Activated CD4-positive, alpha-beta T cell treated with anti-CD3 and anti-CD28 coated beads for 48 hours (primary cell): ENCODE data around the gene RNF167.
A peak's percentile ranks its signal among the peaks of the same experiment; 100 is the strongest.

Experiments
- DNase-seq: peaks from one replicate; pipeline ENCODE4 v3.0.0-alpha.2; 2020

The RNF167 gene

GRCh38 chr17:4958102-4958501, 18.0 kb downstream of the RNF167 start:
- DNase-seq, result no peak

- no peak for DNase-seq
These were observed 19.3 kb downstream of the RNF167 start for GRCh38 chr17:4959261-4959965.

DNA sequence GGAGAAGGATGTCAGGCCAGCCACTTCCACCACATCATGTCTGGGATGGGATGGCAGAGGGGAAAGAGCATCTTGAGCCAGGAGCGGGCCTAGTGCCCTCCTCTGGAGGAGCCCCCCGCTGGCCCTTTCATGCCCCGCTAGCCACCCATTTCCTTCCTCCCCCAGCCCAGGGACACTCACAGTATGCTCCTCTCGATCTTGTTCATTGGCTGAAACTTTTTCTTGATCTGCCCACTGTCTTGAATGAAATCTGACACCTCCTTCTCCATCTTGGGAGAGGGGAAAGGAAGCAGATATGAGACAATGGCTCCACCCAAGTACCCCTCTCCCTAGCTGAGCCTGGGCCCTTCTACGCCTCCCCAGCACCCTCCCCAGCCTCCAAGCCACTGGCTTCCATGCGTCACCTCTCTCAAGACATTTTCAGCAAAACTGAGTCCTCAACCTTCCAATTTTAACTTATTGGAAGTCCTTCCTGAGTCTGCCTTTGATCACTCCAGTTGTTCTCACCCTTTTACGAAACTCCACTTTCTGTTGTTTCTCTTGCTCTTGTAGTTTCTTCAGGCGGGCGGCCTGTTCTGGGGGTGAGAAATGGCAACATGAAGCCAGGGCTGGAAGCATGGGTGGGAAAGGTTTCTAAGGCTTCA, 20.3 kb downstream of the RNF167 start:
- no peak for DNase-seq

DNA sequence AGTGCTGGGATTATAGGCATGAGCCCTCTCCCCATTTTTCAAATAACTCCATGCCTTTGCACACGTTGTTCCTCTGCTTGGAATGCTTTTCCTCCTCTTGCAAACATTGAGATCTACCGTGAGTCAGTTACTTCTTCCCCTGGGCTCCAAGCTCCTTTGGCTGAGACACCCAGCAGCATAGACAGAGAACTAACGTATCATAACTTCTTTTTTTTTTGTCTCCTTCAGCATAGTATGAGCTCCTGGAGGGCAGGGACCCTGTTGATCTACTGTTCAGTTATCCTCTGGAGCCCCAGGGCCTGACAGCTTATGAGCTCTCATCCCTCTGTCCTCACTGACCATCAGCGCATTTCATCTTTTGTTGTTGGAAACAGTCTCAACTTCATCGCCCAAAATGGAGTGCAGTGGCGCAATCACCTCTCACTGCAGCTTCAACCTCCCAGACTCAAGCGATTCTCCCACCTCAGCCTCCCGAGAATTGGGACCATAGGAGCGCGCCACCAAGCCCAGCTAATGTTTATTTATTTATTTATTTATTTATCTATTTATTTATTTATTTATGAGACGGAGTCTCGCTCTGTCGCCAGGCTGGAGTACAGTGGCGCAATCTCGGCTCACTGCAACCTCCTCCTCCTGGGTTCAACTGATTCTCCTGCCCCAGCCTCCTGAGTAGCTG, 25.4 kb downstream of the RNF167 start:
- no peak for DNase-seq

GRCh38 chr17:4966844-4967538, 26.9 kb downstream of the RNF167 start:
- DNase-seq, result peak; percentile 92

DNA sequence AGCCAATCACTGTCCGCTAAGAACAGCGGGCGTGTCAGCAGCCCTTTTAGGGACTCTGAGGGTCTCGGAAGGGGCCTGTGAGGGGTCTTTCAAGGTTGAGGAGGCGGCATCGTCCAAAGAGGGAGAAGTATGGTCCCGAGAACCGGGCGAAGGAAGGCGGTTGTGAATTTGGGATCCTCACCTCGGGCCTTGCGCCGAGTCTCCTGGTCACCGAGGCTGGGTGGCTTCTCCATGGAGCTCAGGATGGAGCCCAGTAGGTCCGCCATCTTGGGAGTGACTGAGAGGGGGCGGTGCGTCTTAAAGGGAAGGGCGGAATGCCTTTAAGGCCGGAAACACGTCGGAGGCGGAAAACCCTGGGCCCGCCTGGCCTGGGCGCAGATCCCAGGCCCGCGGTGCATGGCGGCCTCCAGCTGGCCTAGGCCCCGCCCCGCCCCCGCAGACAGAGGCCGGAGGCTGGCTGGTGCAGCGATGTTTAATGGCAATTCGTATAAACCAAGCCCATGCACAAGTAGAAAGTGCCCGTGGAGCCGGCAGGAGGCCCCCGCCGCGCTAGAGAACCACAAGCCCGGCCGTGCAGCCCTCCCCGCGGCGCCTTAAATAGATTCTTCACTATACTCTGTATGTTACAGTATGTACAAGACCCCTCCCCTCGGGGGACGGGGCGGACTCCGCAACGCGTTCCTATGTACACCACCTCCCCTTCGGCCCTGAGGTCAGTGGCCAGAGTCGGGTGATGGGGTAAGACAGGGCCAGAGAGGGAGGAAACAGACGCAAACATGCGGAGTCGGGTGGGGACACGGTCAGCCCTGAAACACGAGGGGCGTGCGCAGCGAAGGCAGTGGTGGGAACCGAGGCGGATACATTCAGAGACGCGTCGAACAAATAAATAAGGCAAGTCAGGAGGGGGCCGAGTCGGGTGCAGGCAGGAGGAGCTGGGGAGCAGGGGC, 27.7 kb downstream of the RNF167 start, which contains the start of gene SPAG7:
Gene SPAG7 (minus strand): TSS at position 279 of the 947 bp plus-strand sequence. CDS start 13 bp downstream, at position 266.
- peak; percentile 94 for DNase-seq

DNA sequence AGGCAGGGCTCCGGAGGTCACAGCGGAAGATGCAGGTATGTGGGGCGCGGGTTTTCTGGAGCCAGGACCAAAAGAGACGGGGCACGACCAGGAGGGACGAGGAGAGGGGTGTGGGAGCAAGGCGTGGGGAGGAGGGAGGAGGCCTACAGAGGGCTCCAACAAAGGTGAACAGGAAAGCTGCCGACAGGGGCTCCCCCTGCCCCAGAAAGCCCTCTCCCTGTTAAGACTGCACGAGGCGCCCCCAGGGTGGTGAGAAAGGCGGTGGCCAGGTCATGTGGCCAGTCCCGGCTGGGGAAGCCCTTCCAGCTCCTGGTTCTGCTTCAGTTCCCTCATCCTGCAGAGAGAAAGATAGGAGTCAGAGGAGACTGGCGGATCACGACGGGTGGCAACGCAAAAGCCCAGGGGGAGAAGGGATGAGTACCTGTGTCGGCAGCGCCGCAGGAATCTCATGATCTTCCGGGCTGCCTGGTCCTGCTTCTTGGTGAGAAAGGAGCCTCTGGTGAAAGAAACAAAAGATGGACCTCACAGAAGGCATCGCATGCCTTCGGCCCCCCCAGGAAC, 28.5 kb downstream of the RNF167 start:
- peak; percentile 60 for DNase-seq

DNA sequence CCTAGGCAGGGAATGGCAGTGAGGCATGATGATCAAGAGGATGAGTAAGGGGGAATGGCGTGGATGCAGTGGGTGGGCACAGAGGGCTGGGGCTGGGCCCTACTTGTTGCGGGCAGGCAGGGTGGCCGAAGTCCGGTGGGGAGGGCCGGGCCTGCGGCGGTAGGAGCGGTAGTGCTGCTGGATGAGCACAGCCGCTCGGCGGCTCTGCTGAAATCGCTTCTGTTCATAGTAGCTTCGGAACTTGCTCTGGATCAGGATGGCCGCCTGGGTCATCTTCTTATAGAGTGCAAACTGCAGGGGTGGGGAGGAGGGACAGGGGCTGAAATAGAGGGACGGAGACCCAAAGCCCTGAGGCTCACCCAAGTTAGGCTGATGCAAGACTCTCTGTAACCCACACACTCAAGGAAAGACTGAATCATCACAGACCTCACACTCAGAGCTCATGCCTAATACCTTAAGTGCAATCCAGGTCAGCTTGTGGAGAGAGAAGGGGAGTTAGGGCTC, 29.0 kb downstream of the RNF167 start:
- DNase-seq, result peak; percentile 67

DNA sequence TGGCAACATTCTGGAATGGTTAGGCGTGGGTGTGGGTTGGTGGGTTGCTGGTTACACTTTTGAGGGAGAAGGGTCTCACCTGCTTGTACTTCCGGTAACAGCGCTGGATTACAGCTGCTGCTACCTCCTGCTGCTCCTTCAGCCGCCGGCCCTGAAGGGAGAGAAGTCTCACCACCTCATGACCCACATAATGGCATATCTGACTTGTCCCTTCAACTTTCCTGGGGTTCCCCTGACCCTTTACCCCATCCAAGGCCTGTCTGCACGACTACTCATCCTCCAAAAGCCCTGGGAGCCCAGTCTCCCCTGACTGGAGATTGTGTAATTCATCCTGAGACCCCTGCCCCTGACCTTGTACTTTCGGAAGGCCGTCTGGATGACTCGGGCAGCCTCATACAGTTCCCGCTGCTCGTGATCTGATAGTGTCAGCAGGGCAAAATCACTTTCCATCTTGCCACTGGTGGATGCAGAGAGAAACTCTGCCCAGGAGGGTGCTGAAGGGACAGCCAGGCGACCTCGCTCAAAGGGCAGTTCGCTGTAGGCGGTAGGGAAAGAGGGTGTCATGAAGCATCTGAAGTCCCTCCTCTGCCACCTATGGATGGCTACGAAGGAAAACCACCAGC, 29.6 kb downstream of the RNF167 start:
- DNase-seq, result peak; percentile 66

DNA sequence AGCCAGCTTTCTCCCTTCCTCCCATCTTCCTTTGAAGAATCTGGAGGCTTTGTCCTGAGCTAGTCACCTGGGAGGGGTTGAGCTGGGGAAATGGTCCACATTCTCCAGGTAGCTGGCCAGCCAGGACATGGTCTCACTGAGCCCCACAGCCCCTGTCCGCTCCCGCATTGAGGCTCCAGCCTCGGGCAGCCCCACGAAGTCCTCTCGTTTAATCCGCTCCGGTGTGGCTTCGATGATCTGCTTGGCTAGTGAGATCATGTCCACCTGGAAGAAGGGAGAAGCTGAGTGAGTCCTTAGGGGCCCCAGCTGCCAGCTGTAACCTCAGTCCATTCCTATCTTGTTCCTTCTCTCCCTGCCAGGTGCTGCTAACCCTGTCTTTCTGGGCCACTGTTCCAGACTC, 30.2 kb downstream of the RNF167 start:
- no peak for DNase-seq

GRCh38 chr17:4971826-4972225, 31.8 kb downstream of the RNF167 start:
- no peak for DNase-seq

DNA sequence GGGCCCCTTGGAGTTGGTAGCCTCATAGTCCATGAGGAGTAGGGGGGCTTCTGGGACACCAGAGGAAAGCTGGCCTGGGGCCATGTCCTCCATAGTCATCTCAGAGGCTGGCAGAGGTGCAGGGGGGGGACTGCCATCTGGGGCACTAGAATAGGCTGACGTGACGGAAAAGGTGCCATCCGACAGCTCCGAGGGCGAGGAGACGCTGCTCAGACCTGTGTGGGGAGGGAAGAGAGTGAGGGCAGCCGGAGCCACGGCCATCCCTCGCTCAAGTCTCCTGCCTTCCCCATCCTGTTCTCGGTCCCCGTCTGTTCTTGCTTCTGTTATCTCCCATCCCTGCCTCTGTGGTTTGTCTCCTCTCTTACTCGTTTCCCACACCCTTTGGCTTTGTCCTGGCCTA, 32.3 kb downstream of the RNF167 start:
- no peak for DNase-seq

DNA sequence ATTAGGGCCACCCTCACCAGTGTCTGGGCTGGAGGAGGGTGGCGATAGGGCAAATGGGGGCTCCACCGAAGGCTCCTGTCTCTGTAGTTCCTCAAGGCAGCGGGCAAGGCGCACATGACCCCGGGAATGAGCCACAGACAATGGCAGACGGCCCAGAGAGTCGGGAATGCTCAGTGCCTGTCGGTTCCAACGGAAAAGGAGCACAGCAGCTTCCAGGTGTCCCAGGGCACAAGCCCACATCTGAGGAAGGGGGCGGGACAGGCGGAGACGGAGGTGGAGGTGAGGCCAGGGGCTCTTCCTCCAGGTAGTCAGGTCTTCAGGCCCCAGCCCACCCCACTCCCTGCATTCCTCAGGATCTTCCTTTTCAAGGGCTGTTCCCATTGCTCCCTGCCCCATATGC, 32.7 kb downstream of the RNF167 start:
- DNase-seq, result no peak

- DNase-seq, result no peak
These were observed 33.4 kb downstream of the RNF167 start for GRCh38 chr17:4973256-4974114.

- DNase-seq, result no peak
These were observed 34.1 kb downstream of the RNF167 start for GRCh38 chr17:4974115-4974670.

GRCh38 chr17:4978726-4979125, 38.7 kb downstream of the RNF167 start:
- DNase-seq, result no peak

DNA sequence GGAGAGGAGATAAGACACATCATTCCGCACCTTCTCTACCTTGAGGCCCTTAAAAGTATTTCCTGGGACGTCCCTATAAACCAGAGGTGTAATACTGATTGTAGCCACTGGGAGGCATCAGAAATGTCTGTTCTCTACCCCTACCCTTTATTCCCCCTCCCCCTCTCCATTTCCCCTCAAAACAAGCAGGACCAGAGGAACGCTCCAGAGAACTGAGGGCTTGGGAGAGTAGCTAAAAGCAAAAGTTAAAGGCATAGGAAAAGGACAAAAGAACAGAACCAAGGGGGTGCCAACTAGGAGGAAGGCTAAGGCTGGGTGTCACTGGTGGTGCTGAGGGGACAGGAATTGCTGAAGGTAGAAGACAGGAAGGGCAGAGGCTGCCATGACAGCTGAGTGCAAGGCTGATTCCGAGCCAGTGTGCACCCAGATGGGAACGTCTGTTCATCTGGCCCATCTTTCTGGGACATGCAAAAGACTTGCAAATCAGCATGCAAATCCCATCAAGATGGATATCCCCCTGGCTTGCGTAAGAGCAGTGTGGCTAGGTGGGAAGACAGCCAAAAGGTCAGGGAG, 40.7 kb downstream of the RNF167 start:
- DNase-seq, result peak; percentile 51

GRCh38 chr17:4982305-4982704, 42.2 kb downstream of the RNF167 start:
- no peak for DNase-seq

- DNase-seq, result no peak
These were observed 46.3 kb downstream of the RNF167 start for GRCh38 chr17:4986403-4986802.
